ENCODE measurements around the gene GAK.

Gene GAK

DNA sequence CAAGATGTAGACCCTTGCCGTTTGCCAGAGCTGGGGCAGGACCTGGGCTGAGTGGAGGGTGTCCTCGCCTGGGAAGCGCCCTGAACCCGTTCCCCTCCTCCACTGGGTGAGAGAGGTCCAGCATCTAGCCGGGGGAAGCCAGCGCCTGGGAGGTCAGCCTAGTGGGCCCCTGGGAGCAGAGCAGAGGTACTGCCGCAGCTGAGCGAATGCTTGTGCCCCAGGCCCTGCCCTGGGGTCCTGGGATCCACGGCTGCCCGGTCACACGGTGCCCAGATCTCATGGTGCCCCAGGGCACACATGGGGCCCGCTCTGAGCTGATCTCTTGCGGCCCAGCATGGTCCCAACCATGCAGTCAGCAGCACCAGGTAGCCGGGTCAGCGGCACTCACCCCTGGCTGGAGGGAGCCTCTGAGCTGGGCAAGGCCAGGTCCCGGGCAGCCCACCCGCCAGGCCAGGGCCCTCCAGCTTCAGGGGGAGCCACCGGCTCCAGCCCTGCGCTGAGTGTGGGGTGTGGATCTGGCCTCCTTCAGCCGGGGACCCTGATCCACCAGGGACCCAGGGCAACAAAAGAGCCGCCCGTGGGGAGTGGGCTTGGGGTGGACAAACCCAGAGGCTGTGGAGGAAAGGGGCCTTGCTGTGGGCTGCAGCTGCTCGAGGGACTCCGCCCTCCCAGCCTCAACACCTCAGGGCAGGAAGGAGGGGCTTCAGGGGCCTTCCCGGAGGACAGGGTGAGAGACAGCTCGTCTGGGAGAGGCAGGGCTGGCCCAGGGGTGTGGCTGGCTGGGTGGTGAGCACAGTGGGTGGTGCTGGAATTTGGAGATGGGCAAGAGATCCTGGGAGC, 102.1 kb downstream of the GAK start:
- no peak for DNase-seq (ENCODE audit: low read depth)

DNA sequence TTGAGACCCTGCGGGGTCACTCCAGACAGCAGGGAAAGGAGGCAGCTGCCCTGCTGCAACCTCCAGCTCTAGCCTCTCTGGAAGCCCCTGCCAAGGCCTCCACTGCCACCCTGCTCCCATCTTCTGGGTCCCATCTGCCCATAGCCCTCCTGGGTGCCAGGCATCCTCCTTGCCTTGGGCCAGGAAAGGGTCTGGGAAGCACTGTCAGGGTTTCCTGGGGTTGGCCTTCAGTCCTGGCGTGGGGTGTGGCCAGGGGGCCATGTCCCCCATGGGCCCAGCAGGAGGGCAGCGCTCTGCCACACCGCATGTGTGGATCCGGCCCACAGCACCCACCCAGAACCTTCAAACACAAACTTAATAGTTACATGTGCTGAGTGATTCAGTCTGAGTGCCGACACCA, 102.8 kb downstream of the GAK start:
- no peak for DNase-seq (ENCODE audit: low read depth)

DNA sequence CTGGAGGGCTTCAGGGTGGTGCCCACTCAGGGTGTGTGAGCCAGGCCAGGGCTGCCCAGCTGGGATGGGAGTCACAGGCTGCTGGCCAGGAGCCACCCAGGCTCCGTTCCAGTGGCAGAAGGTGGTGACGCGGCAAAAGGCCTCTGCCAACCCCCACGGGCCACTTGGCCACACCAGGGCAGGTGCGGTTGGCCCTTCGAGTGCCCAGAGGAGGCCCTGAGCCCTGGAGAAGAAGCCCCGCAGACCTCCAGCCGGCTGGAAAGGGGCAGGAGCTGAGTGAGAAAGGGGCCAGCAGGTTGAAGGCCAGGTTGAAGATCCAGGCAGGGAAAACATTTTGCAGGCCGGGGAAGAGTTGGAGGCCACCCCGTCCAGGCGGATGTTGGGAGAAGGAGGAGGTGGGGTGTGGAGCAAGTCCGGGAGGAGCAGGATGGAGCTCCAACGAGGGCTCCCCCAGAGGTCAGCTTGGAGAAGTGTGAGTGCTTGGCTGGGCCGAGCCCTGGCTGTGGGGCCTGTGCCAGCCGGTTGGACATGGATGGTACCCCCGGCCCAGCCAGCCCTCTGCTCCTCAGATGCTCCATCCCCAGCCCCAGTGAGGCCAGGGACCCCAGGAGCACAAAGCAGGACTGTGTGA, 103.4 kb downstream of the GAK start:
- no peak for DNase-seq (ENCODE audit: low read depth)

DNA sequence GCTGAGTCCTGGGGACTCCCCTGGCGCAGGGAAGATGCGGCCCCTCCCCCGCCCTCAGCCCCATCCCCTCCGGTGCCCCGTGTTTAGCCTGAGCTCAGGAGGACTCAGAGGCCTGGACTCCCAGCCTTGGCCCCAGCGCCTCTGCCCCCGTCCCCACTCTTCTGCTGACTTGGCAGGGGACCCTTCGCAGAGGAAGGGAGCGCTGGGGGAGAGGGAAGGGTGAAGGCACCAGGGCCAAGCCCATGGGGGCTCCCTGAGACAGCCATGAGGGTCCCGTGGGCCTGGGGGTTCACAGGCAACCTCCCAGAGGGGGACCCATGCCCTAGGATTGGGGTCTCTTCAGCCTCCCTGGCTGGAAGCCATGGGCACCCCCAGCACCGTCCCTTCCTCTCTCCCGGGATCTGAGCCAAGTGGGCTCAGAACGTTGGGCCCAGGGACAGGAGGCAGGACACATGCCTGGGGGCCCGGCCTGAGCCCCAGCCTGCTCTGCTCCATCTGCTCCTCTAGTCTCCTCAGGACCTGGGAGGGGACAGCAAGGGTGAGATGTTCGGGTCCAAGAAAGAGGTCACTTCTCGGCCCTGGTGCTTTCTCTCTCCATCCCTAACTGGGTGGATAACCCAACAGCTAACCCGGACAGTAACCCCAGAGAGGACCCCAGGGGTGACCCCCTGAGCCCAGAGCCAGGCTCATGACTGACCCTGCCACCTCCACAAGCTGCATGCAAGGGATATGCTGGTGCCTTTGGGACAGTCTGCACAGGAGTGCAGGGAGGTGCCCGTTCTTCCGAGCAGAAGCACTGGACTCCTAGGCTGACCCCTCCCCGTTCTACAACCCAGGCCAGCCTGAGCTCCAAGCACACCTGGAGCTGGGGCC, 104.7 kb downstream of the GAK start:
- no peak for DNase-seq (ENCODE audit: low read depth)

DNA sequence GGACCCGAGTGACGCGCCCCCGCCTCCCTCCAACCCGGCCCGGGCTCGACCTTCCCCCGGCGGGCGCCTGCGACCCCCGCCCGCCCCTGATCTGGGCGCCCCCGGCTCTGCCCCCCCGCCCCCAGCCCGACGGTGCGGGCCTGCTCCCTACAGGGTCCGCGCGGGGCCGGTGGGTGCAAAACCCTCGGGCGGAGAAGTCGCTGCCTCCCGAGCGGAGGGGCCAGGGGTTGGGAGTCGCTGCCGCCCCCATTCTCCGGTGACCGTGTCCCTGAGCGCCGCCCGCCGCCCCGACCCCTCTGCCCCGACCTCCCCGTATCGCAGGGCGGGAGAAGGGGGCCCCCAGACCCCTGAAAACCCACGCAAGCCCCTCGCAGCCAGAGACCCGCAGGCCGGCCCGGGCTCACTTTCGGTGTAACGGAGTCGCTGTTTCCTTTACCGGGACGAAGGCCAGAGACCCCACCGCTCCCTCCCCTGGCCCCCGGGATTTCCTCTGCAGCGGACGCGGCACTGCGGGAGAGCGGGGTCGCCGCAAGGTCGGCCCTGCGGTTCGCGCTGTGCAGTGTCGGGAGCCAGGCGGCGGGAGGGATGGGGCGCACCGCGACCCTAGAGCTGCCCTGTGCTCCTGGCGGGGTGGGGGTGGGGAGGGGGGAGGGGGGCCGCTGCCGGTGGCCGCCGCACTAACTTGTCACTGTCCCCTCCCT, 105.5 kb downstream of the GAK start:
- peak; percentile 6 for DNase-seq (ENCODE audit: low read depth)

DNA sequence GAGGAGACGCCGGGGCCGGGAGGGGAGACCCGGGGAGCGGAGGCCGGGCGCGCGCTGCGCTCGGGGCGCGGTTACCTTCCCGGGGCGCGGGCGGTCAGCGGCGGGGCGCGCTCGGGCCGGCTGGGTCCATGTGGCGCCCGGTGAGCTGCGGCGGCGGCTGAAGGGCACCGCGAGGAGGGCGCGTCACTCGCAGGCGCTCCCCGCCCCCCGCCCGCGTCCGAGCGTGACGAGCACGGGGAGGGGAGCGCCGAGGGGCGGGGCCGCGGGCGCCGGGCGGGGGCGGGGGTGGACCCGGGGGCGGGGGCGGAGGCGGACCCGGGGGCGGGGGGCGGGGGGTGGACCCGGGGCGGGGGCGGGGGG, 106.2 kb downstream of the GAK start, which contains the start of gene CPLX1:
TSS of gene CPLX1 (minus strand) at position 159 of the 360 bp plus-strand sequence. CDS start 1,607 bp downstream, outside the sequence.
- DNase-seq (ENCODE audit: low read depth), result peak; percentile 12

DNA sequence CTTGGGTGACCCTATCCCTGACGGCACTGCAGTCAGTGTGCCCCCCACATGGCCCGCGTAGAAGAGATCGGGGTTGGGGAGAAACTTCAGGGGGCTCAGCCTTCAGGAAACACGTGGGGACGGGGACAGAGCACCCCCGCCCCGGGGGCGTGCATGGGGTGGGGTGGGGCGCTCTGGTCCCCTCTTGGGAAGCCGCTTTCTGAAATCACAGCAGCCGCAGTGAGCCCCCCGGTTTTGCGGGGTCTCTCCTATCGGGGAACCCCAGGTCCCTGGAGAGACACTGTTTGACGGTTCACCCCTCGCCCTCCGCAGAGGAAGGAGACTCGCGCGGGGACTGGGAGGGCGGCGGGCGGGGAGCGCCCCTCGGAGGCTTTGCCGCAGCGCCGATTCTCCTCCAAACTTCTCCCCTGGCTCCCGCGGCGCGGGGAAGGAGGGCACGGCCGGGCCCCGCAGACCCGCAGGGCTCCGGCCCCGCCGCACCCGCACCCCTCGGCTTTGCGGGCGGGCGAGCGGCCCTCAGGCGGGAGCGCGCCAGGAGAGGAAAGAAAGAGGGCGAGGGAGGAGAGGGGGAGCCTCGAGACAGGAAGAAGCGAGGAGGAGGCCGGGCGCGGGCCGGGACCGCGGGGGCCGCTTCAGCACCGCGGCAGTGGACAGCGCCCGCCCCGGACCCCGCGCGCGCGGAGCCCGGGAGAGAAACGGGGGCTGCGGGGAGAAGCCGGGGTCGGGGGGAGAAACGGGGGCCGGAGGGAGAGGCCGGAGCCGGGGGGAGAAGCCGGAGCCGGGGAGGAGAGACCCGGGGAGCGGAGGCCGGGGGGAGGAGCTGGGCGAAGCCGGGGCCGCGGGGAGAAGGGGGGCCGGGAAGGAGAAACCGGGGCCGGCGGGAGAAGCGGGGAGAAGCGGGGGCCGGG, 106.8 kb downstream of the GAK start:
- DNase-seq (ENCODE audit: low read depth), result no peak

DNA sequence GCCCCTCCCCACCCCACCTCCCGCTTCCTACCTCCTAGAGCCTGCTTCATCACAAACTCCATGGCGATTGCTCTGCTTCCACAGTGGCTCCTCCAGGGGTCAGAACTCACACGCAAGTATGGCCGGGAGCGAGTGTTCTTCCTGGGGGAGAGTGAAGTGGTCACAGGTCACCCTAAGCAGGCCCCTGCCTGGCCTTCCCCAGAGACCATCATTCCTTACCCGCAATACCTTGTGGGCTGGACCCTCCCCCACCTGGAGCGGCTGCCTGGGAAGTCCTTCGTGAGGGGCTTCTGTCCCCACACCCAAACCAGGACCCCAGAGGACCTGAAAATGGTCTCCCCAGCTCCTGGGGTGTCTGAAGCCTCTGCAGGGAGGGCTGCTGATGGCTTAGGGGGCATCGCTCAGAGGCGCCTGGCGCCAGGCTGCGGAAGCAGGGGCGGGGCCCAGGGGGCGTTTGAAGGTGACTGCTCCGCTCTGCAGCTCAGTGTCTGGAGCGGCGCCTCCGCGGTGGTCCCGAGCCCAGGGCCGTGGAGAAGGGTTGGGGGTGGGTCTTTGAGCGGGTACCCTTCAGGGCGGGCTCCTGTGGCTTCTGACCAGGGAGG, 107.6 kb downstream of the GAK start:
- DNase-seq (ENCODE audit: low read depth), result no peak

DNA sequence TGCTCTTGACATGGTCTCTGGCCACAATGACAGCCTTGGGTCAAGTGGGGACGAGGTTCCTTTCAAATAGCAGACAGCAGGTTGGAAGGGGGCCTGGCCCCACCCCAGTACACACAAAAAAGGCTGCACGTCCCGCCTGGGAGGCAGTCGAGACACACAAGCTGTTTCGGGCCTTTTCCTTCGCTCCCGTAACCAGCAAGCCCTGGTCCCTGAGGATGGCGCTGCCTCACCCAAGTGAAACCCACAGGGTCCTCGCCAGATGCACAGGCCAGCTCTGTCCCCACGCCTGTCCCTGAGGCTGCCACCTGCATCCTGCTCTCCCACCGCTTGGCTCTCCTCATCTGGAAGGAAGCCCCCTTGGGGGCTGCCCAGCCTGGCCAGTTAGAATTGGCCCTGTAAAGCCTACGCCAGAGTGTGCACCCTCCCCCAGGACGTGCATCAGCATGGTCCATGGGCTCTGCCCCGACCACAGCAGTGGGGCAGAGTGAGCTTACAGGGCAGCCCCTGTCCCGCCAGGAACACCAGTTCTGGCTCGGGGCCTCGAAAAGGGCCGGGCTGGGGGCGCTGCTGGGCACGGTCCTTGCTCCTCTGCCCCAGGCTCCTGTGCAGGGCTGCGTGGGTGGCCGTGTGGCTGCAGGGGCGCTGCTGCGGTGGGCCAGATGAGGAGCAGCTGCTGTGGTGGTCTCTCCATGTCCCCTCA, 108.2 kb downstream of the GAK start:
- no peak for DNase-seq (ENCODE audit: low read depth)

DNA sequence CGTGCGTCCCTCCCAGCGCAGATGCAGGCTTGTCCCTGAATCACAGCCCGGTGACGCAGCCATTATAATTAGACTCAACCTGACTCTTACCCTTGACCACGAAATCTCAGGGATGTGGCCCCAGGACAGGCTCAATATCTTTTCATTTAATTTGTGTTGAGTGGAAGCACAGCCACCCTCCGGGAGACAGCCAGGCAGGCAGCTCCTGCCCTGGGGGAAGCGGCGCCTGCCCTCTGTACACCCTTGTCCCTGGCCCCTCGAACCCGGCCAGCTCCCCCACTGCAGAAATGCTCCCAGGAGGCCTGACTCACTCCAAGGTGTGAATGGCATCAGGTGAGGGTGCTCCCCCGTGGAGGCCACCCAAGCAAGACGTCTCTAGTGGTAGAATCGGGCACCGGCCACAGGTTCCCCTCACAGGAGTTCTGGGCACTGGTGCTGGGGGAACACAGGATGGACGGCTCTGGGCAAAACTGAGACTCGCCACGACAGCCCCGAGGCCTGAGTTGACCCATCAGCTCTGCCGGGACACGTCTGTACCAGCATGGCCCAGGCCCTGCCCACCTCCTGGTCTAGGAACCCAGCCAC, 108.8 kb downstream of the GAK start:
- DNase-seq (ENCODE audit: low read depth), result no peak

DNA sequence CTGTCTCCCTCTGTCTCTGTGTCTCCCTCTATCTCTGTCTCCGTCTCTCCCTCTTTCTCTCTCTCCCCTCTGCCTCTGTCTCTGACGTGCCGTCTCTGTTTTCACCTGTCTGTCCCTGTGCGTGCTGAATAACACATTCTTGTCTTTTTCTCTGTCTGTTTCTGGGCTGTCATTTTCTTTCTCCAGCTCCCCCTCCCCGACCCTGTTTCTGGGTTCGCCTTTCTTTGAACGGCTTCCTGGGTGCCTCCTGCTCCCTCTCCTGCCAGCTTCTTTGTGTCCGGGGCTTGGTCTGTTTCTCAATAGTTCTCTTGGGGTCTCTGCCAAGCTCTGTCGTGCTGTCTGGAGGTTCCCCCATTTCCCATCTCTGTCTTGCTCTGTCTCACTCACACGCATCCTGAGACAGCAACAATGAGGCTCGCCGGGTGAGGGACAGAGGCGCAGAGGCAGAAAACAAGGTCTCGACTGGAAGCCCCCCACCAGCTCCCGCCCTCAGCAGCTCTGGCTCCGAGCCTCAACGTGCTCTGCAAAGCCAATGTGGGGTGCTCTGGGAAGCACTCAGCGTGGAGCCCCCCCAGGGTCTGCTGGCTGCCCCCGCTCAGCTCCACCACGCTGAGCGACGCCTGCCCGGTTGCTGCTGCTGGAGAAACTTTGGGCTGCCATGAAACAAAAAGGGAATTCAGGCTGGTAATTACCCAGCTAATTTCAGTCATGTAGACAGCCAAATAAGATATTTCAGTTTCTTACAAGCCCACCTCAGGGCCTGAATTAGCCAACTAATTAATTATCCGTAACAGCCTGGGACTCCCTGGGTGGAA, 109.5 kb downstream of the GAK start:
- DNase-seq (ENCODE audit: low read depth), result no peak

DNA sequence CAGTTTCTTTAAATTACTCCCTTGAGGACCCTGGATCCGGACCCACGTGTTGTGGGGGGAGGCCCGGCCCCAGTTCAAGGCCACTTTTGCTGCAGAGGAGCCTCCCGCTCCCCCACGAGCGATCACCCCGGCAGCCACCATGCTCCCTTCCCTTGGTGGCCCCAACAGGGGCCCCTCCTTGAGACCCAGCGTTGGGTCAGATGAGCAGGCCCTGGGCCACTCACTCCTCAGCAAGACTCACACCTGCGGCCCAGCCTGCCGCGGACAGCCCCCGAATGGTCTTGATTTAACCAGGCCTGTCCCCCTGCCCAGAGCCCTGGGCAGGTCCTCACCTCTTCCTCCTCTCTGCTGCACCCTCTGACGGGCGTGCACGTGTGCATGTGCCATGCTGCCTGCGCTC, 110.5 kb downstream of the GAK start:
- DNase-seq (ENCODE audit: low read depth), result no peak

DNA sequence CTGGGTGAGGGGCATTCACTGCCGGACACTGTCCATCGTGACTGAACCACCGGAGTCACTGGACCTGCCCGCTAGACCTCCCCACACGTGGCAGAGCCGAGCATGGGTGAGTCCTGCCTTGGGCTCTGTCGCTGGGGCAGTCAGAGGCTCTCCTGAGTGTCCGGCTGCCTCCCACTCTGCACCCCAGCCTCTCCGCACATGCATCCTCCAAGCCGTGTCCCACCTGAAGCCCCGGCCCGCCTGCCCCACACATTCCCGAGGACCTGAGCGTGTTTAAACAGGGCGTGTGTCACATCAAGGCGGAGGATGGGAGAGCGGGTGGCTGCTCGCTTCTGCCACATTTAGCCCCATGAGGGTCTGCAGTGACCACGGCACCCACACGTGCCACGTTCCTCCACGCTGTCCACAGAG, 110.9 kb downstream of the GAK start:
- no peak for DNase-seq (ENCODE audit: low read depth)

DNA sequence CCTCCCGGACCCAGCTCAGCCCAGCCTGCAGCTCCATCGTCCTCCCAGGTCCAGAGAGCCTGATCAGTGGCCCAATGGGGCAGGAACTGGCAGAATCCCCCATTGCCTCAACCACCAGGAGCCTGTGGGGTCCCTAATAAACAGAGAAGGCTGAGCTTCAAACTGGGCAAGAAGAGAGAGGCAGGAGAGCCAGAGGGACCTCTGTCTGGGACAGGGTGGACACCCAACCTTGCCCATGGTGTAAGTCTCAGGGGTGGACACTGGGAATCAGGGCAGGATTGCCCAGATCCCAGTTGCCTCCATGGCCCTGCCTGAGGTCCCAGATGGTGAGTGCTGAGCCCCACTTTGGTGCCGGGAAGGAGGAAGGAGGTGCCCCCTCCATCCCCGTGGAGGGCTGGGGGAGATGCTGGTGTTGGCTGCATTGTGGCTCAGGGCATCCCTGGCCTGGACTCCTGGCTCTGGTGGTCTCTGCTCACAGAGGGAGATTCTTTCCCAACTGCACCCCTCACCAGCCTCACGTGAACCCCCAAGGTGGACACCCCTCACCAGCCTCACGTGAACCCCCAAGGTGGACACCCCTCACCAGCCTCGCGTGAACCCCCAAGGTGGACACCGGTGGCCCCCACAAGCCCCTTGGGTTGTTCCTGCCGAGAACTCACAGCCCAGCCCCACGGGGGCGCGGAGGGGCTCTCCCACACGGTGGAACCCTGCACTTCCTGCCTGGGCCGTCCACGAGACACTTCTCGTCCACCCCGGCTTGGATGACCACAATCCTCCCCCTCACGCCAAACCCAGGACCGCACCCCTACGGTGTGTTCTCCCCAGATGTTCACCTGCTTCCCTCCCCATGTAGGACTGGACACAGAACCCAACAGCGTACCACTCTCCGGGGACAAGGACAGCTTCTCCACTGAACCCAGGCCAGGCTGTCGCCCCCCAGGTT, 111.6 kb downstream of the GAK start:
- no peak for DNase-seq (ENCODE audit: low read depth)

DNA sequence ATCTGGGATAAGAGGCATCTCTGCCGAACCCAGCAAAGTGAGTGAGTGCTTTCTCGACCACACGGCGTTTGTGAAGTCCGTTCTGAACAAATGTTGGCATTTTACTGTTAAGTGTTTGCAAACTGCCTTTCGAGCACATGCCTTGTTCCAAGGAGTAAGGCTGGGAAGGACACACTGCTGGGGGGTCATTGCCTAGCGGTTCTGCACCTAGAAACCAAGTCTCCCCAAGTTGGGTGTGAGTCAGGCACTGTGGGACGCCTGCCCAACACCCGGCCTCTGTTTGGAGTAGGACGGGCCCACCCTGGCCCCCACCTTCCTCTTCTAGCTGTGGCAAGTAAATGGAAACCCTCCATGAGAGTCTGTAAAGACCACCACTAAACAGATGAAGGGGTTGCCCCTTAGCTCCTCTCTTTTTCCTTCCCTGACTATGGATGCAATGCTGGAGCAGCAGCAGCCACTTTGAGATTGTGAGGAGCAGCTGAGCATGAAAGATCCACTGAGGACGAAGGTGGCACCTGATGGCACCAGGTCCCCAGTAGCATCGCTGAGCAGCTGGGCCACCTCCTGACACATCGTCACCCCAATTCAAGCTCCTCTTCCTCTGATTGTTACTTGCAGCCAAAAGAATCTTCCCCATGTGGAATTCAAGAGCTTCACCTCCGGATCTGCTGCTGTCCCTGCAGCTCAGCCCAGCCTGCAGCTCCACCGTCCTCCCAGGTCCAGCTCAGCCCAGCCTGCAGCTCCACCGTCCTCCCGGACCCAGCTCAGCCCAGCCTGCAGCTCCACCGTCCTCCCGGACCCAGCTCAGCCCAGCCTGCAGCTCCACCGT, 112.5 kb downstream of the GAK start:
- DNase-seq (ENCODE audit: low read depth), result no peak

DNA sequence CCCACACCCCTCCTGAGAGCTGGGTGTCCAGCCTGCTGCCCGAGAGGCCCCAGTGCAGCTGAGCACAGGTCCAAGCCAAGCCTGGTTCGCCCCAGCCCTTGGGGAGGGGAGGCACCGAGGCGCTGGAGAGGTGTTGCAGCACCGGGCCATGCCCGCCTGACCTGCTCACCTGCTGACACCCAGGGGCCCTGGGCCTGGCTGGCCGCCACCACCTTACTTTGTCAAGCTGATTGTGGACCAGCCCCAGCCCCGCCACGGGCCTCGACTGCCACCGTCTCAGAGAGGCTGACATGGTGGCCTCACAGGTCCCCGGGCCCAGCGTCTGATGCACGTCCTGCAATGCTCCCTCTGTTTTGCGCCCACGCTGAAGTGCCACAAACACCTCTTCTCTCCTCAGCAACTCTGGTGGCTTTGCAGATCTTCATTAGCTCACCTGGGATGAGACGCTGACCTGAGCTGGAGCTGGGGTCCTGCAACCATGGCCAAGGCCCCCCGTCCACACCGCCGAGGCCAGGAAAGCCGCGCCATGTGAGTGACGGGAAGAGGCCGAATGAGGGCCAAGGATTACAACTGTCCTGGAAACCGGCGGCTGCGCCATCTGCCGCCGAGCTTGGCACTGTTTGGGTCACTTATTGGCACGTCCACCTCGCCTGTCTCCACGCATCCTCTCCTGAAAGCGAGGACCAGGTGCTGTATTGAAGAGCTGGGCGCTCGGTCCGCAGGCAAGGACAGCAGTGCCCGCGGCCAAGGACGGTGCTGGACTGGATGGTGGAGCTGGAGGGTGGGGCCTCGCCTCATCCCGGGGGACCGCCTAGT, 113.8 kb downstream of the GAK start:
- no peak for DNase-seq (ENCODE audit: low read depth)

All from stimulated activated CD4-positive, alpha-beta T cell treated with anti-CD3 and anti-CD28 coated beads, Interleukin-2, amount 100 ng/mL, for 4 hours (primary cell).